HG02623 (cell line): ENCODE data around the gene ACACB.
"Not testable (repeated sequence)": the region's sequence is repeated elsewhere in the genome, so short reads cannot be mapped to it uniquely, and the experiment has no call there.

Experiments used
- ATAC-seq: cut with Tn5 transposase; IDR thresholded peaks from one replicate; pipeline ENCODE4 v1.9.1; 2021; ENCODE audit warnings: moderate library complexity; ENCODE audit not compliant: unreplicated experiment

Gene ACACB

GRCh38 chr12:109170324-109170723, 53.9 kb downstream of the ACACB start:
- ATAC-seq: no peak

GRCh38 chr12:109172787-109173186, 56.4 kb downstream of the ACACB start:
- ATAC-seq: not testable (repeated sequence)

DNA sequence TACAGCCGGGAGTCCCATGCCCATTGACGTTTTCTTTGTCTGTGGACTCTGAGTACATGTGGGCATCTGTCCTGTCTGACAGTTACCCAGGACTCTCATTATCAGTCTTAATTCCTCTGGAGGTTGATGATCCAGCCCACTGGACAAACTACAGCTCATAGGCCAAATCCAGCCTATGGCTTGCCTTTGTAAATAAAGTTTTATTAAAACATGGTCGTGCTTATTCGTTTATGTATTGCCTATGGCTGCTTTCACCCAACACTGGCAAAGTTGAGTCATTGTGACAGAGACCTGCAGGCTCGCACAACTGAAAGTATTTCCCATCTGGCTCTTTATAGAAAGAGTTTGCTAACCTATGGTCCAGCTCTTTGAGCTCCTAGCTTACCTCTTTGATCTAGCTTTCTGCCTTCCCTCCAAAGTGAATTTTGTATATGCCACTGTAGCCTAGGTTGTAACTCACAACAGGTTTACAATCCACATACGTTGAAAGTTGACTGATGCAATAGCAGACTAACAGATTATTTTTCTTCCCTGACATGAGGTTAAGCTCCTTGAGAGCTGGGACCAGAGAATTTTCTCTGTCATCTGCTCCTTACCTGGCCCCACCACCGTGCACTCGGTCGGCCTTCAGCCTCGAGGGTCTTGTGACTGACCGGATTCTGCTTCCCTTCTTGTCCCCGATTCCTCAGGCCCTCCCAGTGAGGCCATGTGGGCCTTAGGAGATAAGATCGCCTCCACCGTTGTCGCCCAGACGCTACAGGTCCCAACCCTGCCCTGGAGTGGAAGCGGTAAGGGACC, 57.3 kb downstream of the ACACB start:
- no peak for ATAC-seq

- no peak for ATAC-seq
Observed at GRCh38 chr12:109174468-109174867, 58.1 kb downstream of the ACACB start.

DNA sequence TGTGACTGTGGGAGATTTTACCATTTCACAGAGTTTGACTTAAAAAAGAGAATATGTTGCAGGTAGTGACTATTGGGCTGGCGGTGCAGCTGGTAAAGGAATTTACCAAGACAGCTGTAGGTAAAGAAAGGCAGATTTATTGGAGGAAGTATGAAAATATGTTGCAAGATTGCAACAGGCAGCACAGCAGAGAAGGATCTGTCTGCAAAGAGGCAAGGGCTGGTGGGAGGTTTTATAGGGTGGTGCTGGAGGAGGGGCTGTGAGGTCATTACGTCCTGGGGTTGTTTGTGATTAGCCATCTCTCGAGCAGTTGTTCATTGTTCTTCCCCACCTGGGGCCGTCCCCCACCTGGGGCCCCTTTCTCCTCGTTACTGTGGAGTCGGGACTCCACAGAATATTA, 62.1 kb downstream of the ACACB start:
- no peak for ATAC-seq

- ATAC-seq: no peak
Observed at GRCh38 chr12:109179927-109180326, 63.5 kb downstream of the ACACB start.

DNA sequence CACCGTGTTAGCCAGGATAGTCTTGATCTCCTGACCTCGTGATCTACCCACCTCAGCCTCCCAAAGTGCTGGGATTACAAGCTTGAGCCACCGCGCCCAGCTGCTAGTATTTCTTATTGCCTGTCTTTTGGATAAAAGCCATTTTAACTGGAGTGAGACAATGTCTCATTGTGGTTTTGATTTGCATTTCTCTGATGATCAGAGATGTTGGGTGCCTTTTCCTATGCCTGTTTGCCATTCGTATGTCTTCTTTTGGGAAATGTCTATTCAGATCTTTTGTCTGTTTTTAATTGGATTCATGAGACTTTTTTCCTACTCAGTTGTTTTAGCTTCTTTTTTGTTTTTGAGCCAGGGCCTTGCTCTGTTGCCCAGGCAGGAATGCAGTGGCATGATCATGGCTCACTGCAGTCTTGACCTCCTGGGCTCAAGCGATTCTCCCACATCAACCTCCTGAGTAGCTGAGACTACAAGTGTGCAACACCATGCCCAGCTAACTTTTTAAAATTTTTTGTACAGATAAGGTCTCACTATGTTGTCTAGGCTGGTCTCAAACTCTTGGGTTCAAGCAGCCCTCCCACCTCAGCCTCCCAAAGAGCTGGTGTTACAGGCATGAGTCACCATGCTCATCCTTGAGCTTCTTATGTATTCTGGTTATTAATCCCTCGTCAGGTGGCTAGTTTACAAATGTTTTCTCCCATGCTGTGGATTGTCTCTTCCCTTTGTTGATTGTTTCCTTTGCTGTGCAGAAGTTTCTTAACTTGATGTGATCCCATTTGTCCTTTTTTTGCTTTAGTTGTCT, 65.9 kb downstream of the ACACB start:
- ATAC-seq: no peak

DNA sequence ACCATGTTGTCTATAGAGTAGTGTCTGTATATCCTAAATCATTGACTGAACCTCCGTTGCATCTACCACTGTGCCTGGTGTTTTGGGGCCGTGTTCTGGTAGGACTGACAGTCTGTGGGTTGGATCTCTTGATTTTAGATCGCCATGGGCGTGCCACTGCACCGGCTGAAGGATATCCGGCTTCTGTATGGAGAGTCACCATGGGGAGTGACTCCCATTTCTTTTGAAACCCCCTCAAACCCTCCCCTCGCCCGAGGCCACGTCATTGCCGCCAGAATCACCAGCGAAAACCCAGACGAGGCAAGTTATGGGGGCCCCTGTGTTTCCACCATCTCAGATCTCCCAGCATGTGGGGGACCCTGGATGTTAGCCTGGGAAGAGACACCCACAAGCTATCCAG, 69.1 kb downstream of the ACACB start:
- no peak for ATAC-seq

DNA sequence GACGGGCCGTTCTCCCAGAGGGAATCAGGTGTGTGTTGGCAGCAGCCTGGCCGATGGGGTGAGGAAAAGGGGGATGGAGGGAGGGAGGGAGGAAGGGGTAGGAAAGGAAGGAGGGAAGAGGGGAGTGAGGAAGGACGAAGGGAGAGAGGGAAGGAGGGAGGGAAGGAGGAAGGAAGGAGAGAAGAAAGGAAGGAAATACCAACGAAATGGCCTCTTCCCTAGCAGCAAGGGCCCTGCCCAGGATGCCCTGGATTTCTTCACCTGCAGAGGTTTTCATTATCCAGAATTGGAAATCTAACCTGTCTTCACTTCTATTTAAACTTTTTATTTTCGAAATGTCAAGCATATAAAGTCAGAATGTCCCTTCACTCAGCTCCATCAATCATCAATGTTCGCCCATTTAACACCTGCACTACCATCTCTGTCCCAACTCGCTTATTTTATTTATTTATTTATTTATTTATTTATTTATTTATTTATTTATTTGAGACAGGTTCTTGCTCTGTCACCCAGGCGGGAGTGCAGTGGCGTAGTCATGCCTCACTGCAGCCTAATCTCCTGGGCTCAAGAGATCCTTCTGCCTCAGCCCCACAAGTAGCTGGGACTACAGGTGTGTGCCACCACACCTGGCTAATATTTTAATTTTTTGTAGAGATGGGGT, 70.7 kb downstream of the ACACB start:
- no peak for ATAC-seq

DNA sequence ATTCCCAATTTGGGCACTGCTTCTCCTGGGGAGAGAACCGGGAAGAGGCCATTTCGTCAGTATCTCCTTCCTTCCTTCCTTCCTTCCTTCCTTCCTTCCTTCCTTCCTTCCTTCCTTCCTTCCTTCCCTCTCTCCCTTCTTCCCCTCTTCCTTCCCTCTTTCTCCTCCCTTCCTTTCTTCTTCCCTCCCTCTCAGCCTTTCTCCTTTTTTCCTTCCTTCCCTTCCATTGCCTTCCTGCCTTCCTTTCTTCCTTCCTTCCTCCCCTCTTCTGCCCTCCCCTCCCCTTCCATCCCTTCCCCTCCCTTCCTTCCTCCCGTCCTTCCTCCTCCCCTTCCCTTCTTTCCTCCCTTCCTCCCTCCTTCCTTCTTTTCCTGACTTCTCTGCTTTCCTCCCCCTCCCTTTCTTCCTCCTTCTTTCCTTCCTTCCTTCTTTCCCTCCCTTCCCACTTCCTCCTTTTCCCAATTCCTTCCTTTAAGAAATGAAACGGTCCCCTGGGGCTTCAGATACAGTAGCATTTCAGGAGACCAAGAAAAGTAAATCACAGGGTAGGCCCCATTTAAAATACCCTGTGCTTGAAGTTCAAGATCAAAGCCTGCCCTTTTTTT, 71.8 kb downstream of the ACACB start:
- no peak for ATAC-seq

DNA sequence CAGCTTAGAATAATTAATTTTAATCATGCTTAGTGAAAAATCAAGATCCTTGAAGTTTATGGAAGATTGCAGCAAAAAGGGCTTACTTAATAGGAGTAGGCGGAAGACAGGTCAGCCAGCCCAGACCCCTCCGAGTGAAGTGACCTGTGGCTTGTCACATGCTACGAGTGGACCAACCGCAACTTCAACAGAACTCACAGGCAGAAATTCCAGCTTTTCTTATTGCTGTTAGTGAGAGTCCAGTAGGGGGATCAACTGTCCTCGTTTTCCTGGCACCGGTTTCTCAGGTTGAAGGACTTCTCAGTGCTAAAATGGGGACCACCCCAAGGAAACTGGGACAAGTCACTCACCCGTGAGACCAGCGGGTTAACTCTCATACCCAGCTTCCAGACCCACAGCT, 72.9 kb downstream of the ACACB start:
- ATAC-seq: no peak

DNA sequence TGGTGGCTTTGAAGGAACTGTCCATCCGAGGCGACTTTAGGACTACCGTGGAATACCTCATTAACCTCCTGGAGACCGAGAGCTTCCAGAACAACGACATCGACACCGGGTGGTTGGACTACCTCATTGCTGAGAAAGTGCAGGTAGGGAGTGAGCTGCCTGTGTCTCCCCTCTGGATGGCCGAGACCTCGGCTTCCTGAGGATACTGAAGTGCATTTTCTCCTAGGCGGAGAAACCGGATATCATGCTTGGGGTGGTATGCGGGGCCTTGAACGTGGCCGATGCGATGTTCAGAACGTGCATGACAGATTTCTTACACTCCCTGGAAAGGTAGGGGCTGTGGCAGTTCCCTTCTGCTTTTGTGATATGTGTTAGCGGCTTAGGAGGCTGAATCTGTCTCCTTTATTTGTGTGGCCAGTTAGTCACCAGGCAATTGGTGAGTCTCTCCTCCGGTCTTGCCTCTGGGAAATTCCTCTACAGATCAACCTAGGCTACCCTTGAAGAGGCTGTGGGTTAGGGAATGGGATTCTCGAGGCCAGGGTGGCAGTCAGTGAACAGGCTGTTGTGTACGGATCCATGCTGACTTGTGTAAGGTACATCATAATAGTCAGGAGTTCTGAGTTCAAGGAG, 75.3 kb downstream of the ACACB start:
- ATAC-seq: no peak

GRCh38 chr12:109192358-109192757, 76.0 kb downstream of the ACACB start:
- no peak for ATAC-seq

GRCh38 chr12:109193896-109194295, 77.5 kb downstream of the ACACB start:
- ATAC-seq: no peak

DNA sequence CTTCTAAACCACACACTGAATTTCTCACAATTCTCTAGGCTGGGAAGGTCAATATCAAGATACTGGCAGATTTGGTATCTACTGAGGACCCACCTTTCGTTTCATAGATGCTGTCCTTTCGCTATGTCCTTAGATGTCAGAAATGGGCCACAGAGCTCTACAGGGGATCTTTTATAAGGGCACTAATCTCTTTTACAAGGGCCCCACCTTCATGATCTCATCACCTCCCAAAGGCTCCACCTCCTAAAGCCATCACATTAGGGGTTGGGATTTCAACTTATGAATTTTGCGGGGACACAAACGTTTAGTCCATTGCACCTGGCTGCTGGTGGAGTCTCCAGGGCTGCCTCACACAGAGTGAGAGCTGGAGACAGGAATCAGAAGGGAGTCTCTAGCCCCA, 79.9 kb downstream of the ACACB start:
- no peak for ATAC-seq

DNA sequence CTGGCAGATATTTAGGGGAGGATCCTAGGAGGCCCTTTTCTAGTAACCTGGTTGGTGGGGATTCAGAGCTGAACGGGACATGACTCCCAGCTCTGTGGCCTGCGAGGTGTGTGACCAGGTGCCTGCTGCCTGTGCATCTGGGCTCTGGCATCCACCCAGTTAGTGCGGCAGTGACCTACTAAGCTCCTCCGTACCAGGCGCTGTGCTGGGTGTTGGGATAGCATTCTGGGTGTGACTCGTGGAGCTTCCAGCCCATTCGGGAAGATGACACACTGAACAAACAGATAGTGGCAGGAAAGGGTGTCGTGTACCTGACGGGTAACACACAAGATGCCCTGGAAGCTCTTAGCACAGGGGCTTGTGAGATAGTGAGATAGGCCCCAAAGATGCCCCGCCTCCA, 80.9 kb downstream of the ACACB start:
- no peak for ATAC-seq

DNA sequence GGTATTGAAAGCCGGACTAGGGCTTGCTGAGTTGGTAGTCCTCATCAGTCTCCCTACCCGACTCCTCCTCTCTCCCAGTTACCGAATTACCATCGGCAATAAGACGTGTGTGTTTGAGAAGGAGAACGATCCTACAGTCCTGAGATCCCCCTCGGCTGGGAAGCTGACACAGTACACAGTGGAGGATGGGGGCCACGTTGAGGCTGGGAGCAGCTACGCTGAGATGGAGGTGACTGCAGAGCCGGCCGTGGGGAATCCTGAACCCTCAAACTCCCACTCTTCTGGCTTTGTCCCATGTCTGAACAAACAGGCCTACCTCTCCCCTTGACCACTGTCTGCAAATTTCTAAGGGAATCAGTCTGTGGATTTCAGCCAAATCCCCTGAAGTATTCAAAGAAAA, 82.9 kb downstream of the ACACB start:
- ATAC-seq: no peak

DNA sequence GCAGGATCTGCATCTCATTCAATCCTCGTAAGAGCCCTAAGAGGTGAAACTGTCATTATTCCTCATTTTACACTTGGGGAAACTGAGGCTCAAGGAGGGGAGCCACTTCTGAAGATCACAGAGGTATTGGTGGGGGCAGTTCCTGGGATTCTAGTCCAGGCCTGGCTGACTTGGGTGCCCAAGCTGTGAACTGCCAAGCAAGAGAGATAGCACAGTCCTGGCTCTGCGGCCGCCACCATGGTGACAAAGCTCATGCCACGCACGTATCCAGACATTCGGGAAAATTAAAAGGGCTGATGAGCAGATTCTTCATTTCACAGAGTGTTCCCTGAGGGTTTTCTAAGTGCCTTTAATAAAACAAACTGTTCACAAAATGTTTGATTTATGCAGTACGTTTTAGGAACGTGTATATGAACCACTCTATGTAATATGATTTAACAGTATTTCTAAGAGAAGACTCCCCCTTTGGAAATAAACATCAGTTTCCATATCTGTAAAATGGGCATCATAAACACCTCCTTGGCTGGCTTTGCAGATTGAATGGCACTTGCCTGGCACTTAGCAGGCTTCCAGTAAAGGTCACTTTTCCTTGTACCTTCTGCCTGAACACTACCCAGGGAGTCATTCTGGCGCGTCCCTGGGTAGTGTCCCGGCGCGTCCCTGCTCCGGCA, 84.6 kb downstream of the ACACB start:
- no peak for ATAC-seq

DNA sequence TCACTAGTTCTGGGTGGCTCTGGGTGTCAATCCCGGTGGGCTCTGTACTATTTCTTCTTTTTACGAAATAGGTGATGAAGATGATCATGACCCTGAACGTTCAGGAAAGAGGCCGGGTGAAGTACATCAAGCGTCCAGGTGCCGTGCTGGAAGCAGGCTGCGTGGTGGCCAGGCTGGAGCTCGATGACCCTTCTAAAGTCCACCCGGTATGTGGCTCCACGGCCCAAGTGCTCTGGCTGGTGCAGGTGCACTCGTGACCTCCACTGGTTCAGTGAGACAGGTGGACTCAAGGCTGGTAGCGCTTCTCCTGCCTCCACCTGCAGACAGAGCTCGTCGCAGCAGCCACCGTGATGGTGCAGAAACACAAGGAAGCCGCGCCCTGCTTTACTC, 85.1 kb downstream of the ACACB start:
- no peak for ATAC-seq

DNA sequence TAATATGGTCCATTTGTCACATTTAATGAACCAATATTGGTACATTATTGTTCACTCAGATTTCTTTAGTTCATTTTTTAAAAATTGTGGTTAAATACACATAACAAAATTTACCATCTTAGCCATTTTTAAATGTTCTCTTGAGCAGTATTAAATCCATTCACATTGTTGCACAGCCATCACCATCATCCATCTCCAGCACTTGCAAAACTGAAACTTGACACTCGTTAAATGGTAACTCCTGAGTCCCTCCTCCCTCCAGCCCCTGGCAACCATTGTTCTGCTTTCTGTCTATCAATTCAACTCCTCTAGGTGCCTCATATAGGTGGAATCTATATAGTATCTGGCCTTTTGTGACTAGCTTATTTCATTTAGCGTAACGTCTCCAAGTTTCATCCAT, 86.4 kb downstream of the ACACB start:
- no peak for ATAC-seq
